ENCODE data around the gene SPSB1. TPM values are rescaled to one million over a fixed set of nuclear protein-coding genes. Genes with fewer than 3 reads are reported as not detected.

Gene SPSB1
- total RNA-seq, 8 experiments from 2014 or later = 1.3 to 30.4 (median 3.9) TPM

- Histone ChIP-seq H3K27ac (no peak overlapping the region), H3K4me3 (no peak overlapping the region), H3K4me1 (replicated peaks in 1 of 2) (peaks cover 0 to 6% of the 10 kb centered on the region in 2 donors)
- 70 to 100% (median 93%) methylated on average over 1 to 9 of the region's 10 CpGs for WGBS, 10 experiments
- ATAC-seq (replicated peaks in 6 of 8) = no peak
- in situ Hi-C loops (cut with MboI; ENCODE audit: low pct_unique_long_range_greater_than_20kb in 2 of 9, low sequenced_read_pairs in 9 of 9, unreplicated experiment in 9 of 9) = no loop called here
These were observed 18.3 kb downstream of the SPSB1 start for GRCh38 chr1:9311029-9311428.

GRCh38 chr1:9311479-9311878, 18.8 kb downstream of the SPSB1 start:
- H3K4me3 ChIP-seq = no peak overlapping the region
- H3K27ac ChIP-seq = no peak overlapping the region
- WGBS, 10 experiments = 70 to 100% (median 89%) methylated on average over 1 to 9 of the region's 9 CpGs; no CpG with 5 or more reads in 3 of the 10 experiments
- H3K4me1 ChIP-seq (replicated peaks in 1 of 2) = peaks cover 0 to 6% of the 10 kb centered on the region in 2 donors
- no peak for ATAC-seq (replicated peaks in 6 of 8)
- in situ Hi-C loops (cut with MboI; ENCODE audit: low pct_unique_long_range_greater_than_20kb in 2 of 9, low sequenced_read_pairs in 9 of 9, unreplicated experiment in 9 of 9) = no loop called here

GRCh38 chr1:9312168-9312720, 19.6 kb downstream of the SPSB1 start:
- in situ Hi-C loops (cut with MboI; ENCODE audit: low pct_unique_long_range_greater_than_20kb in 2 of 9, low sequenced_read_pairs in 9 of 9, unreplicated experiment in 9 of 9) = no loop called here
- Histone ChIP-seq H3K27ac (peak overlapping the region in 1 of 2 donors; percentile 20), H3K4me3 (no peak overlapping the region), H3K4me1 (replicated peaks in 1 of 2) (peaks cover 0 to 6% of the 10 kb centered on the region in 2 donors)
- WGBS, 10 experiments = 64 to 94% (median 81%) methylated on average over 2 to 16 of the region's 18 CpGs; no CpG with 5 or more reads in 1 of the 10 experiments
- peak in 5 of 8 experiments; percentile 31 to 78 (median 46) for ATAC-seq (replicated peaks in 6 of 8)

GRCh38 chr1:9313576-9313975, 20.9 kb downstream of the SPSB1 start:
- no peak for ATAC-seq (replicated peaks in 6 of 8)
- H3K4me1 ChIP-seq (replicated peaks in 1 of 2) = peaks cover 0 to 6% of the 10 kb centered on the region in 2 donors
- WGBS, 10 experiments = 78 to 100% (median 87%) methylated on average over 1 to 8 of the region's 11 CpGs; no CpG with 5 or more reads in 5 of the 10 experiments
- in situ Hi-C loops (cut with MboI; ENCODE audit: low pct_unique_long_range_greater_than_20kb in 2 of 9, low sequenced_read_pairs in 9 of 9, unreplicated experiment in 9 of 9) = no loop called here
- H3K27ac ChIP-seq = no peak overlapping the region
- no peak overlapping the region for H3K4me3 ChIP-seq

GRCh38 chr1:9314111-9314510, 21.4 kb downstream of the SPSB1 start:
- Histone ChIP-seq H3K27ac (no peak overlapping the region), H3K4me1 (replicated peaks in 1 of 2) (peaks cover 0 to 6% of the 10 kb centered on the region in 2 donors), H3K4me3 (no peak overlapping the region)
- in situ Hi-C loops (cut with MboI; ENCODE audit: low pct_unique_long_range_greater_than_20kb in 2 of 9, low sequenced_read_pairs in 9 of 9, unreplicated experiment in 9 of 9) = no loop called here
- WGBS, 10 experiments = 24 to 100% (median 76%) methylated on average over 1 to 7 of the region's 8 CpGs; no CpG with 5 or more reads in 3 of the 10 experiments
- ATAC-seq (replicated peaks in 6 of 8) = no peak

- no peak overlapping the region for H3K27ac ChIP-seq
- 0 to 93% (median 73%) methylated on average over 1 to 9 of the region's 11 CpGs; no CpG with 5 or more reads in 1 of the 10 experiments for WGBS, 10 experiments
- H3K4me1 ChIP-seq (replicated peaks in 1 of 2) = peaks cover 0 to 6% of the 10 kb centered on the region in 2 donors
- in situ Hi-C loops (cut with MboI; ENCODE audit: low pct_unique_long_range_greater_than_20kb in 2 of 9, low sequenced_read_pairs in 9 of 9, unreplicated experiment in 9 of 9) = no loop called here
- no peak for ATAC-seq (replicated peaks in 6 of 8)
- H3K4me3 ChIP-seq = no peak overlapping the region
These were observed 22.2 kb downstream of the SPSB1 start for GRCh38 chr1:9314711-9315379.

- Histone ChIP-seq H3K27ac (no peak overlapping the region), H3K4me3 (no peak overlapping the region), H3K4me1 (replicated peaks in 1 of 2) (peaks cover 5 to 13% of the 10 kb centered on the region in 2 donors)
- in situ Hi-C loops (cut with MboI; ENCODE audit: low pct_unique_long_range_greater_than_20kb in 2 of 9, low sequenced_read_pairs in 9 of 9, unreplicated experiment in 9 of 9) = no loop called here
- 0 to 100% (median 76%) methylated on average over 1 to 19 of the region's 20 CpGs for WGBS, 10 experiments
- ATAC-seq (replicated peaks in 6 of 8) = peak in 3 of 8 experiments; percentile 20 to 86 (median 73)
These were observed 22.9 kb downstream of the SPSB1 start for GRCh38 chr1:9315411-9316079.

GRCh38 chr1:9316080-9316444, 23.4 kb downstream of the SPSB1 start:
- Histone ChIP-seq H3K27ac (no peak overlapping the region), H3K4me3 (no peak overlapping the region), H3K4me1 (replicated peaks in 1 of 2) (peaks cover 11 to 18% of the 10 kb centered on the region in 2 donors)
- in situ Hi-C loops (cut with MboI; ENCODE audit: low pct_unique_long_range_greater_than_20kb in 2 of 9, low sequenced_read_pairs in 9 of 9, unreplicated experiment in 9 of 9) = no loop called here
- WGBS, 10 experiments = 18 to 90% (median 67%) methylated on average over 1 to 5 of the region's 7 CpGs; no CpG with 5 or more reads in 5 of the 10 experiments
- ATAC-seq (replicated peaks in 6 of 8) = peak in 2 of 8 experiments; percentile 8 to 31

GRCh38 chr1:9316512-9316911, 23.8 kb downstream of the SPSB1 start:
- no peak overlapping the region for H3K27ac ChIP-seq
- peaks cover 15 to 22% of the 10 kb centered on the region in 2 donors for H3K4me1 ChIP-seq (replicated peaks in 1 of 2)
- H3K4me3 ChIP-seq = no peak overlapping the region
- WGBS, 10 experiments = 85 to 94% (median 86%) methylated on average over 4 to 19 of the region's 24 CpGs; no CpG with 5 or more reads in 5 of the 10 experiments
- in situ Hi-C loops (cut with MboI; ENCODE audit: low pct_unique_long_range_greater_than_20kb in 2 of 9, low sequenced_read_pairs in 9 of 9, unreplicated experiment in 9 of 9) = no loop called here
- no peak for ATAC-seq (replicated peaks in 6 of 8)

GRCh38 chr1:9317072-9317471, 24.4 kb downstream of the SPSB1 start:
- ATAC-seq (replicated peaks in 6 of 8) = no peak
- Histone ChIP-seq H3K27ac (no peak overlapping the region), H3K4me1 (replicated peaks in 1 of 2) (peaks cover 21 to 26% of the 10 kb centered on the region in 2 donors), H3K4me3 (no peak overlapping the region)
- in situ Hi-C loops (cut with MboI; ENCODE audit: low pct_unique_long_range_greater_than_20kb in 2 of 9, low sequenced_read_pairs in 9 of 9, unreplicated experiment in 9 of 9) = no loop called here
- WGBS, 10 experiments = 57 to 96% (median 83%) methylated on average over 2 to 7 of the region's 7 CpGs; no CpG with 5 or more reads in 1 of the 10 experiments

- H3K27ac ChIP-seq = no peak overlapping the region
- H3K4me3 ChIP-seq = no peak overlapping the region
- 3 to 97% (median 81%) methylated on average over 4 to 21 of the region's 28 CpGs; no CpG with 5 or more reads in 3 of the 10 experiments for WGBS, 10 experiments
- in situ Hi-C loops (cut with MboI; ENCODE audit: low pct_unique_long_range_greater_than_20kb in 2 of 9, low sequenced_read_pairs in 9 of 9, unreplicated experiment in 9 of 9) = no loop called here
- peak in 3 of 8 experiments; percentile 9 to 83 (median 67) for ATAC-seq (replicated peaks in 6 of 8)
- H3K4me1 ChIP-seq (replicated peaks in 1 of 2) = peaks cover 28 to 29% of the 10 kb centered on the region in 2 donors
These were observed 25.1 kb downstream of the SPSB1 start for GRCh38 chr1:9317591-9318417.

GRCh38 chr1:9319208-9319788, 26.6 kb downstream of the SPSB1 start:
- Histone ChIP-seq H3K4me3 (no peak overlapping the region), H3K4me1 (replicated peaks in 1 of 2) (peaks cover 31 to 34% of the 10 kb centered on the region in 2 donors), H3K27ac (no peak overlapping the region)
- in situ Hi-C loops (cut with MboI; ENCODE audit: low pct_unique_long_range_greater_than_20kb in 2 of 9, low sequenced_read_pairs in 9 of 9, unreplicated experiment in 9 of 9) = no loop called here
- WGBS, 10 experiments = 70 to 100% (median 81%) methylated on average over 1 to 14 of the region's 20 CpGs; no CpG with 5 or more reads in 6 of the 10 experiments
- ATAC-seq (replicated peaks in 6 of 8) = no peak

Measured in motor neuron (in vitro differentiated cells).